TTC549 (cell line): ENCODE measurements around the gene TMC6.
"Not testable (repeated sequence)": the region's sequence is repeated elsewhere in the genome, so short reads cannot be mapped to it uniquely, and the experiment has no call there.

Experiments
- FAIRE-seq: peaks from 2 replicates; lab custom pipeline; 2012; peaks lifted over from hg19 to GRCh38; lab: Jason Lieb, UNC

TMC6 gene

GRCh38 chr17:78069695-78070094 is 58.9 kb downstream of the TMC6 start:
- FAIRE-seq = no peak

DNA sequence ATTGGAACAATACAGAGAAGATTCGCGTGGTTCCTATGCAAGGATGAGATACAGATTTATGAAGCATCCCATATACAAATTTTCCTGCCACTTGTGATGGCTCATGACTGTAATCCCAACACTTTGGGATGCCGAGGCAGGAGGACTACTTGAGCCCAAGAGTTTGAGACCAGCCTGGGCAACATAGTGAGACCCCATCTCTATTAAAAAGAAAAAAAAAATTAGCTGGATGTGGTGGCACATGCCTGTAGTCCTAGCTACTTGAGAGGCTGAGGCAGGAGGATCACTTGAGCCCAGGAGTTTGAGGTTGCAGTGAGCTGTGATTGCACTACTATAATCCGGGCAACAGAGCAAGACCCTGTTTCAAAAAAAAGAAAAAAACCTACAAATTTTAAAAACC is 61.6 kb downstream of the TMC6 start:
- not testable (repeated sequence) for FAIRE-seq

DNA sequence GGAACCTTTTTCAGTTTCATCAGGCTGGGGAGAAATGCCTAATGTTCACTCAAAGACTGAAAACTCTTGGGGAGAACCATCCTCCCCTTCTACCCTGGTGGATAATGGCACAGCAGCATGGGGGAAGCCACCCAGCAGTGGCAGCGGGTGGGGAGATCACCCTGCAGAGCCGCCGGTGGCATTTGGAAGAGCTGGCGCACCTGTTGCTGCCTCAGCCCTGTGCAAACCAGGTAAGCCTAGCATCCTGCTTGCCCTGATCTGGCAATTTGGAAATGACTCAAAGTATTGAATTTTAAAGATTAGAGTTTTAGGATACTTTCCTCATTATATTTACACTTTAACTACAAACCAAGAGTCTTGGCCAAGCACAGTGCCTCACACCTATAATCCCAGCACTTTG is 63.8 kb downstream of the TMC6 start:
- no peak for FAIRE-seq

DNA sequence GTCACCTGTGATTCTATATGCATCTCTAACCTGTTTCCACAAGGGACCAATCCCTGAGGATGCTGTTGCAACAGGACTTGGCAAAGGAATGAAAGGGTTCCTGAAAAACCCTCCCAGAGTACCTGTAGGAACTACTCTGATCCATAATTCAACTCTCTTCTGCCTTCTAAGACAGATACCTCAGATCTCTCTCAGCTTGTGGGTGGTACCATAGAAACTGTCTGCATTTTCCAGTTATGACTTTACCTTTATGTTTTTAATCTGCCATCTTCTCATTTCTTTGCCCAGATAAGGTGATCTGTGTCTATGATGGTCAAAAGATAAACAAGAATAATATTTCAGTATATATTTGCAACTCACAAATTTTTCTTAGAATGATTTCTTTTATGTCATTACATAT is 65.1 kb downstream of the TMC6 start:
- peak; percentile 22 for FAIRE-seq

DNA sequence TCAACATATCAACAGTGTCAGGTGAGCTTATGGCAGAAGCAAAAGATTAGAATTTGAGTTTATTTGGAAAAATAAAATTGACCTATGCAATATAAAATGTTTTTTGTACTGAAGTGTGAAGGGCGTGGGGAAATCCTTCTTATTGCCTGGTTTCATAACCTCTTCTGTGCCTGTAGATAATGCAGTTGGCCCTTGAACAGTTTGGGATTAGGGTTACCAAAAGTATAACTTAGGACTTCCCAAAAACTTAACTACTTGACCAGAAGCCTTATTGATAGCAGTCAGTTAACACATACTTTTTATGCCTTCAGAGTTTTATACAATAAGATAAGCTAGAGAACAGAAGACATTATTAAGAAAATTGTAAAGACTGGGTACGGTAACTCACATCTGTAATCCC is 66.0 kb downstream of the TMC6 start:
- FAIRE-seq = no peak
